Fibroblast of the aortic adventitia (primary cell): ENCODE results near the gene RASAL1. TPM values are rescaled to one million over a fixed set of nuclear protein-coding genes. Genes with fewer than 3 reads are reported as not detected.

Experiments
- DNase-seq: peaks from one replicate; pipeline ENCODE4 v3.0.0-alpha.2; 2010; ENCODE audit warnings: low read depth
- H3K4me3 ChIP-seq: 2 replicates; pipeline ENCODE4 v1.5.1; 2011; ENCODE audit warnings: low read depth, mild to moderate bottlenecking, control low read depth, low read length, moderate library complexity
- total RNA-seq: library from RNA; depleted of rRNA; stranded (reverse); fragments of >200 nt; gene quantifications from 2 replicates; pipeline ENCODE4 v1.2.3, GENCODE V29; 2012; ENCODE audit warnings: low replicate concordance
- TF ChIP-seq, protein P1 (sequence below): IDR thresholded peaks from 2 replicates; pipeline ENCODE4 v1.5.1; 2011; ENCODE audit warnings: mild to moderate bottlenecking, low read length, control low read depth, inconsistent platforms; ENCODE audit not compliant: insufficient read depth

RASAL1 gene
- total RNA-seq, 1 donor, result not detected

DNA sequence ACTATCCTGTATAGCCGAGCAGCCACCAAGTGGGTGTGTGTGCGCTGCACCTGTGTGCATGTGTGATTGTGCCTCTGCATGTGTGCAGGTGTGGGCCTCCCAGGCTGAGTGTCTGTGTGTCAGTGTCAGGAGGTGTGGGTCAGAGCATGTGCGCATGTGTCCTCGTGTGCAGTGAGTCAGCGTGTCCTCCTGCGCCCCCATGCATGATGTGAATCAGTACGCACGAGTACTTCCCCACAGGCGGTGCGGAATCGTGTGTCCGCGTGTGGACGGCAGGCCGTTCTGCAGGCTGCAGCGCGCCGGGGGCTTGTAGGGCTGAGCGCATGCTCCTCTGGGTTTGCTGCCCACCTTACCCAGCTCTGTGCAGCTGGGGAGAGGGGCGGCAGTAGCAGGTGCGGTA lies 44.8 kb downstream of the RASAL1 start:
- no peak overlapping the region for H3K4me3 ChIP-seq
- TF ChIP-seq, protein P1, sequence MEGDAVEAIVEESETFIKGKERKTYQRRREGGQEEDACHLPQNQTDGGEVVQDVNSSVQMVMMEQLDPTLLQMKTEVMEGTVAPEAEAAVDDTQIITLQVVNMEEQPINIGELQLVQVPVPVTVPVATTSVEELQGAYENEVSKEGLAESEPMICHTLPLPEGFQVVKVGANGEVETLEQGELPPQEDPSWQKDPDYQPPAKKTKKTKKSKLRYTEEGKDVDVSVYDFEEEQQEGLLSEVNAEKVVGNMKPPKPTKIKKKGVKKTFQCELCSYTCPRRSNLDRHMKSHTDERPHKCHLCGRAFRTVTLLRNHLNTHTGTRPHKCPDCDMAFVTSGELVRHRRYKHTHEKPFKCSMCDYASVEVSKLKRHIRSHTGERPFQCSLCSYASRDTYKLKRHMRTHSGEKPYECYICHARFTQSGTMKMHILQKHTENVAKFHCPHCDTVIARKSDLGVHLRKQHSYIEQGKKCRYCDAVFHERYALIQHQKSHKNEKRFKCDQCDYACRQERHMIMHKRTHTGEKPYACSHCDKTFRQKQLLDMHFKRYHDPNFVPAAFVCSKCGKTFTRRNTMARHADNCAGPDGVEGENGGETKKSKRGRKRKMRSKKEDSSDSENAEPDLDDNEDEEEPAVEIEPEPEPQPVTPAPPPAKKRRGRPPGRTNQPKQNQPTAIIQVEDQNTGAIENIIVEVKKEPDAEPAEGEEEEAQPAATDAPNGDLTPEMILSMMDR, result no peak
- no peak for DNase-seq

DNA sequence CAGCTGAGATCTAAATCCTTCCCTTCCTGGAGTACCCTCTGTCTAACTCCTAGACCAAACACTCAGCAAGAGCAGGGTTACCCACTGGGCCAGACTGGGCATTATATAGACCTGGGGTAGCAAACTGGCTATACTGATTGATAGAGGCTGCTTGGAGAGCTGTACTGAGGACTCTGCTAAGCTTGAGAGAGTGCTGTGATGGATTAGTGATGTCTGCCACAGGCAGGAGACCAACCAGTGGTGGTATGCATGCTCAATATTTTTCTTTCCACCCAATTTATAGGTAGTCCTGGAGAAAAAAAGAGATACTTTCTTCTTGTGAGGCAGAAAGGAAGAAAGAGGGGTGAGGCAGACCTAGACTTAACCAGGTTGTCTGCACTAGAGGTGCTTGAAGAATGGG lies 45.7 kb downstream of the RASAL1 start:
- H3K4me3 ChIP-seq, result no peak overlapping the region
- TF ChIP-seq, protein P1, result no peak
- no peak for DNase-seq

DNA sequence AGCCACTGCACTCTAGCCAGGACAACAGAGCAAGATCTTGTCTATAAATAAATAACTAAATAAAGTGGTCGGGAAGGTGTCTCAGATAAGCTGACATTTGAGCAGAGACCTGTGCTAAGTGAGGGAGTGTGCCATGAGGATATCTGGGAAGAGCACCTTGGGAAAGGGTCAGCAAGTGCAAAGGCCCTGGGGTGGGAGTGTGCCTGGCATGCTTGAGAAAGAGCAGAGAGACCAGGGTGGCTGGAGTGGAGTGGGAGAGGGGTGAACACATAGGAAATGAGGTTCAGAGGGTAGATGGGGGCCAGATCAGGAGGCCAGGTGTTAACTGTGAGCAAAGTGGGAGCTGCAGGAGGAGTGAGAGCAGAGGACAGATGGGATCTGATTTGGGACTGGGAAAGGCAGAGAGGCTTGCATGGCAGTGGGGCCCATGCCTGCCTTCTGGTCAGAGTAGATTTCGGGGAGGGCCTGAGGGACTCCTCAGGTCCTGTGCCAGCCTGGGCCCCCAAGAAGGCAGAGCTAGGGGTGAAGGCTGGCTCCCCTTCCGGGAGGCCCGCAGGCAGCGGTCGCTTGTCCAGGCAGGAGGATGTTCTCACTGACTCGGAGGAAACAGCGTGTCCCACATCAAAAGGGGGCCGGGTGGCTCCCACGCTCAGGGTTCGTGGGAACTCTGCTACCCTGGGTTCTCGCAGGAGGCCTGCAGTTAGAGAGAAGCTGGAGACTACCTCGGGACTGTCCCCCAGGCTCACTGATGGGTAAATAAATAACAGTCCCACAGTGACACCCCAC lies 46.4 kb downstream of the RASAL1 start:
- TF ChIP-seq, protein P1, result no peak
- no peak overlapping the region for H3K4me3 ChIP-seq
- no peak for DNase-seq

DNA sequence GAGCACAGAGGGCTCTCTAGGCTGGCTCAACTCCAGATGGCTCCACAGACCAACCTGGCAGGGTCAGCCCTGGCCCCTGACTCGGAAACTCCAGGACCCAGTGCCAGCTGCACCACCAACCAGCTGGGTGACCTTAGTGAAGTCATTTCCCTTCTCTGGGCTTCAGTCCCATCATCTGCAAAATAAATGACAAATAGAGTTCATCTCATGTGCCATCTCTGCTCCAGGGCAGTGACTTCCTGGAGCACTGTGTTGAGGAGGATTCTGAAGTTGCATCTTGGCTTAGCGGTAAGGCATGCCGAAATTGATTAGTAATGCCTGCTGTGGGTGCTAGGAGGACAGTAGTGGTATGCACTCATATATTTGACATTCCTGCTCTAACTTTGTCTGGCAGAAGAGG lies 47.5 kb downstream of the RASAL1 start:
- no peak for DNase-seq
- H3K4me3 ChIP-seq, result no peak overlapping the region
- TF ChIP-seq, protein P1, result no peak

DNA sequence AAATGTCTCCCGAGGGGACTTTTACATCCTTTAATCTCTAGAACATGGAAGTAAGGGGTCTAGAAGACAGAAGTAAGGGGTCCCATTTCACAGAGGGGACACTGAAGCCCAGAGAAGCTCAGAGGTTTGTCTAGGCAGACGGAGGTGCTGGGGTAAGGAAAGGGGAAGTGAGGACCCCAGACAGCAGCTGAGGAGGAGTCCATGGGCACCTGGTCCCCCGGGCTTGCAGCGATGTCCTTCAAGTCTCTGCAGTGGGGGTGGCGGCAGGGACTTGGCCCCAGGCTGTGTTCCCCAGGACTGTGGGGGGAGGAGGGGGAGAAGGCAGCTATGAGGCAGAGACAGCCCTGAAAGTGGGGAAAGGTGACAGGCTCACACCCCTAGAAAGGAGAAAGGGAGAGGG lies 48.4 kb downstream of the RASAL1 start:
- no peak for DNase-seq
- TF ChIP-seq, protein P1, result no peak

DNA sequence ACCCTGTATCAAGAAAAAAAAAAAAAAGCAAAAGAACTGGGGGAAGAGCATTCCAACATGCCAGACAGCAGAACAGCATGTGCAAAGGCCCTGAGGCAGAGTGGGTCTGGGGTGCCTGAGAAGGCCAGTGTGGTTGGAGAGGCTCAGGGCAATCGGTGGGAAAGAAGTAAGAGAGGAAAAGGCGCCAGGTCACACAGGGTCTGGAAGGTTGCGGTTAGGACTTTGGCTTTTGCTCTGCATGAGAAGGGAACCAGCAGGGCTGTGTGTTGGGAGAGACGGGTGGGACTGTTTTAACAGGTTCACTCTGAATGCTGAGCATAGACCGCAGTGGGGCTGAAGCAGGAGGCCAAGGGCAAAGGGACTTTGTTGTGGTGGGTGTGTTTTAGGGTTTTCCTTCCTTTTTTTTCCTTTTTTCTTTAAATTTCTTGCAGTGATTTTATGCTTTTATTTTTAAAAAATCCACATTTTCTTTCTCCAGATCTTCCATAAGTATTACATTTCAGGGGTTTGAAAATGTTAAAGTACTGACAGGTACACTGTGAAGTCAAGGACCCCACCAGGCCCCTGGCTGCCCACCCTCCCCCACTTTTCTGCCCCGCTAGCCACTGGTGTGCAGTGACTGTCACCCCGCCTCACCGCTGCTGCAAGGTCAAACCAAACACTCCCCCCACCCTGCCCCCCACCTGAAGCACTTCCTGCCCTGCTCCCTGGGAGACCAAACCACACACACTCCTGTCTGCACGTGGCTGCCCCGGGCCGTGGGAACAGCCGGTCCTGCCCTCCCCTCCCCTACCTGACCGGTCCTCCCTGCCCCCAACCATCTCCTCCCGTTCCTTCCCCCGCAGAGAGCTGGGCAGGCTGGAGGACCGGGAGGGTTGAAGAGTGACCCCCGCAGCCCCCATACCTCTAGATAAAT lies 49.1 kb downstream of the RASAL1 start:
- TF ChIP-seq, protein P1, result no peak
- H3K4me3 ChIP-seq, result no peak overlapping the region
- DNase-seq, result no peak

More for the DNA sequence above, 48.4 kb downstream of the RASAL1 start:
- H3K4me3 ChIP-seq, result no peak overlapping the region
